GM12878 (cell line): ENCODE measurements around the gene IGF2BP2. TPM values are rescaled to one million over a fixed set of nuclear protein-coding genes. Genes with fewer than 3 reads are reported as not detected.

ENCODE experiments used
- ATAC-seq: fragments of 200-7000 bp; cut with Tn5 transposase; 3 replicates; pipeline ENCODE4 v1.9.1; 2020; ENCODE audit warnings: mild to moderate bottlenecking, moderate library complexity
- BruUV-seq: library from RNA; stranded (reverse); fragments of 400-500 nt; replicated peaks from 2 replicates; lab custom pipeline; 2021; lab: Mats Ljungman, UMichigan
- CTCF ChIA-PET: fragments of 300-600 bp; sonication (Branson Sonifier 250); formaldehyde crosslinking; extraction: SDS; loops from one replicate; lab custom pipeline; 2021; ENCODE audit warnings: inconsistent platforms; lab: Yijun Ruan, JAX
- POLR2A ChIA-PET: fragments of 350-600 bp; formaldehyde crosslinking; extraction: SDS; loops from one replicate; lab custom pipeline; 2021; ENCODE audit warnings: inconsistent platforms; lab: Charles Lee
- RAD21 ChIA-PET: fragments of 300-600 bp; sonication (Branson Sonifier 250); formaldehyde crosslinking; loops from one replicate; lab custom pipeline; 2023; ENCODE audit warnings: antibody characterized with exemption; ENCODE audit not compliant: unreplicated experiment; lab: Charles Lee
- SMC1A ChIA-PET: fragments of 300-600 bp; sonication (Branson Sonifier 250); formaldehyde crosslinking; loops from one replicate; lab custom pipeline; 2023; ENCODE audit not compliant: unreplicated experiment, uncharacterized antibody; lab: Charles Lee
- DNase-seq: peaks from one replicate; pipeline ENCODE4 v3.0.0-alpha.2; 2011; ENCODE audit warnings: low read depth, low spot score
- FAIRE-seq: peaks from 3 replicates; lab custom pipeline; 2011; peaks lifted over from hg19 to GRCh38; lab: Jason Lieb, UNC
- H2AFZ ChIP-seq: 2 replicates; pipeline ENCODE4 v1.6.0; 2011; ENCODE audit warnings: low read depth, low read length, control low read depth; ENCODE audit not compliant: control insufficient read depth
- H3K27ac ChIP-seq: 2 replicates; pipeline ENCODE4 v1.5.1; 2011; ENCODE audit warnings: control low read depth; ENCODE audit not compliant: control insufficient read depth, insufficient read depth
- H3K27me3 ChIP-seq, 2 experiments: replicated peaks in 1 of 2; 2 replicates each; pipeline versions ENCODE4 v1.6.0 to v1.6.1; 2011; ENCODE audit warnings: low read length in 1 of 2; ENCODE audit not compliant: control insufficient read depth in 2 of 2, insufficient read depth in 2 of 2
- H3K36me3 ChIP-seq, 2 experiments: 2 replicates each; pipeline ENCODE4 v1.5.1; 2011; ENCODE audit warnings: low read length in 1 of 2; ENCODE audit not compliant: control insufficient read depth in 2 of 2, insufficient read depth in 2 of 2
- H3K4me1 ChIP-seq: 2 replicates; pipeline ENCODE4 v1.6.1; 2011; ENCODE audit warnings: mild to moderate bottlenecking, low read length, moderate library complexity, mixed read lengths; ENCODE audit not compliant: control insufficient read depth, insufficient read depth
- H3K4me2 ChIP-seq: 2 replicates; pipeline ENCODE4 v1.6.0; 2011; ENCODE audit warnings: control low read depth; ENCODE audit not compliant: control insufficient read depth, insufficient read depth
- H3K4me3 ChIP-seq: fragments of 200-600 bp; sonication (generic); 2 replicates; pipeline ENCODE4 v1.5.1; 2016
- H3K79me2 ChIP-seq: 2 replicates; pipeline ENCODE4 v1.6.0; 2011; ENCODE audit warnings: low read length; ENCODE audit not compliant: control insufficient read depth, insufficient read depth
- H3K9ac ChIP-seq: 2 replicates; pipeline ENCODE4 v1.8.0; 2011; ENCODE audit warnings: low read length, control low read depth, mixed read lengths; ENCODE audit not compliant: control insufficient read depth, insufficient read depth
- H3K9me3 ChIP-seq: replicated peaks from 3 replicates; pipeline ENCODE4 v1.5.1; 2011; ENCODE audit warnings: mild to moderate bottlenecking, low read length; ENCODE audit not compliant: control insufficient read depth, insufficient read depth
- H4K20me1 ChIP-seq: 2 replicates; pipeline ENCODE4 v1.6.0; 2011; ENCODE audit not compliant: control insufficient read depth, insufficient read depth
- CBX5 ChIP-seq: sonication (generic); IDR thresholded peaks from 2 replicates; pipeline ENCODE4 v1.6.1; 2016; ENCODE audit warnings: low read depth, moderate library complexity, mild to moderate bottlenecking, inconsistent platforms
- CHD1 ChIP-seq: IDR thresholded peaks from 2 replicates; pipeline ENCODE4 v1.6.1; 2012; ENCODE audit warnings: low read depth, low read length, improper control_type of control experiment
- E2F8 ChIP-seq: fragments of 450-650 bp; IDR thresholded peaks from 2 replicates; pipeline ENCODE4 v1.6.1; 2018; ENCODE audit warnings: mild to moderate bottlenecking, low read depth, moderate library complexity; ENCODE audit not compliant: partially characterized antibody
- GABPA ChIP-seq: IDR thresholded peaks from 2 replicates; pipeline ENCODE4 v1.6.1; 2014; ENCODE audit warnings: antibody characterized with exemption, low read depth, mild to moderate bottlenecking, inconsistent platforms
- MEF2A ChIP-seq: IDR thresholded peaks from 2 replicates; pipeline ENCODE4 v1.6.1; 2011; ENCODE audit warnings: low read depth, mild to moderate bottlenecking, low read length, moderate library complexity; ENCODE audit not compliant: insufficient read depth
- MXI1 ChIP-seq: fragments of 150-350 bp; IDR thresholded peaks from 2 replicates; pipeline ENCODE4 v1.6.1; 2011; ENCODE audit warnings: low read depth, mild to moderate bottlenecking, inconsistent platforms, low read length, improper control_type of control experiment
- WGBS: methylation state at CpG from one replicate; pipeline ENCODE4 v1.1.6; 2016; ENCODE audit warnings: low lambda C conversion rate; ENCODE audit not compliant: insufficient replicate concordance, insufficient coverage; ENCODE audit errors: missing lambda C conversion rate; 5-methylcytosine and 5-hydroxymethylcytosine counted together
- in situ Hi-C: fragments of 300-500 bp; cut with MboI; formaldehyde crosslinking; loops from 9 replicates; pipeline ENCODE4 v1.14.3; 2018; ENCODE audit warnings: mixed read lengths
- intact Hi-C: fragments of 100-400 bp; cut with micrococcal nuclease; formaldehyde crosslinking; loops from one replicate; pipeline ENCODE4 v1.14.2; 2022; ENCODE audit not compliant: unreplicated experiment
- polyA plus RNA-seq, 11 experiments: library from polyadenylated mRNA; depleted of rRNA in 4 of 11; unstranded in 6 of 11; stranded (reverse) in 5 of 11; fragments of >200 nt; fragmentation: Nextera tagmentation in 4 of 11; fragmentation: Illumina TruSeq in 1 of 11; extraction: Ambion mirVana in 4 of 11; extraction: Trizol in 1 of 11; gene quantifications; 1 replicate in 1 of 11; 2 replicates in 10 of 11; pipeline versions ENCODE4 v1.2.1 to v1.2.3, GENCODE V29; 2011 to 2016; ENCODE audit warnings: inconsistent platforms in 2 of 11, missing spikeins in 2 of 11, low read depth in 1 of 11
- total RNA-seq, 4 experiments: library from RNA; depleted of rRNA in 3 of 4; stranded (reverse); fragments of >200 nt in 3 of 4; fragmentation: Illumina TruSeq in 1 of 4; extraction: Trizol in 1 of 4; gene quantifications; 2 replicates each; pipeline versions ENCODE4 v1.2.1 to v1.2.3, GENCODE V29; 2013 to 2021

The IGF2BP2 gene
- total and polyA plus RNA-seq, 10 of the 15 experiments (the other 5 are each of a cell fraction or from before 2014, with no cell fraction given) = 0.25 to 0.72 TPM; not detected in 8

- TF ChIP-seq E2F8 (no peak), MEF2A (no peak), GABPA (no peak)
Observed at GRCh38 chr3:185862920-185863319, 38.1 kb upstream of the IGF2BP2 start (continued).

- no peak overlapping the region for H3K27ac ChIP-seq
- CTCF ChIA-PET = interaction anchor here (0.6 kb wide), 1 partner anchor 69 kb away, joined by 3 read pairs; no protein-coding TSS in a partner anchor
- POLR2A ChIA-PET = interaction anchor here (0.6 kb wide), 1 partner anchor 8 kb away, joined by 4 read pairs; no protein-coding TSS in a partner anchor
- no peak overlapping the region for H3K9ac ChIP-seq
- WGBS = 30% methylated on average over 4 of the region's 4 CpGs
- H3K27me3 ChIP-seq = no peaks in the 10 kb centered on the region
- ATAC-seq (no peak), DNase-seq (no peak)
- no peak overlapping the region for H2AFZ ChIP-seq
- intact Hi-C loops = no loop called here
- BruUV-seq = no TSS peak
- SMC1A ChIA-PET = no interaction called here
- H3K9me3 ChIP-seq = peaks cover 2% of the 10 kb centered on the region; the same call in 2 of the 3 replicates
- no peak for TF ChIP-seq CHD1
- TF ChIP-seq MXI1 = no peak
- no peak for TF ChIP-seq CBX5
- TF ChIP-seq, all 136 proteins: peak for 0
- no peaks in the 10 kb centered on the region for H3K36me3 ChIP-seq
- H3K79me2 ChIP-seq = no peaks in the 10 kb centered on the region
- in situ Hi-C loops = no loop called here
- no peak overlapping the region for H3K4me2 ChIP-seq
- no peaks in the 10 kb centered on the region; the same call in 1 of the 2 replicates for H4K20me1 ChIP-seq
- RAD21 ChIA-PET = no interaction called here
- FAIRE-seq = no peak
- no peaks in the 10 kb centered on the region for H3K4me1 ChIP-seq
- no peak overlapping the region for H3K4me3 ChIP-seq
Observed at GRCh38 chr3:185859294-185859972, 34.6 kb upstream of the IGF2BP2 start.
